Epithelial cell of proximal tubule (primary cell): ENCODE results near the gene PHF2. TPM values are rescaled to one million over a fixed set of nuclear protein-coding genes. Genes with fewer than 3 reads are reported as not detected.

Experiments used
- DNase-seq: peaks from one replicate; pipeline ENCODE4 v3.0.0-alpha.2; 2011; ENCODE audit warnings: low read depth
- H3K4me3 ChIP-seq: 2 replicates; pipeline ENCODE4 v1.5.1; 2011; ENCODE audit warnings: low read depth, mild to moderate bottlenecking, low read length
- total RNA-seq: library from RNA; depleted of rRNA; stranded (reverse); fragments of >200 nt; gene quantifications from 2 replicates; pipeline ENCODE4 v1.2.3, GENCODE V29; 2015
- TF ChIP-seq, protein P1 (sequence below): conservative IDR thresholded peaks from 2 replicates; pipeline ENCODE4 v1.5.1; 2012; ENCODE audit warnings: low read depth, mild to moderate bottlenecking, low read length

Gene PHF2
- total RNA-seq, 1 donor from 2014 or later = 11.4 TPM

DNA sequence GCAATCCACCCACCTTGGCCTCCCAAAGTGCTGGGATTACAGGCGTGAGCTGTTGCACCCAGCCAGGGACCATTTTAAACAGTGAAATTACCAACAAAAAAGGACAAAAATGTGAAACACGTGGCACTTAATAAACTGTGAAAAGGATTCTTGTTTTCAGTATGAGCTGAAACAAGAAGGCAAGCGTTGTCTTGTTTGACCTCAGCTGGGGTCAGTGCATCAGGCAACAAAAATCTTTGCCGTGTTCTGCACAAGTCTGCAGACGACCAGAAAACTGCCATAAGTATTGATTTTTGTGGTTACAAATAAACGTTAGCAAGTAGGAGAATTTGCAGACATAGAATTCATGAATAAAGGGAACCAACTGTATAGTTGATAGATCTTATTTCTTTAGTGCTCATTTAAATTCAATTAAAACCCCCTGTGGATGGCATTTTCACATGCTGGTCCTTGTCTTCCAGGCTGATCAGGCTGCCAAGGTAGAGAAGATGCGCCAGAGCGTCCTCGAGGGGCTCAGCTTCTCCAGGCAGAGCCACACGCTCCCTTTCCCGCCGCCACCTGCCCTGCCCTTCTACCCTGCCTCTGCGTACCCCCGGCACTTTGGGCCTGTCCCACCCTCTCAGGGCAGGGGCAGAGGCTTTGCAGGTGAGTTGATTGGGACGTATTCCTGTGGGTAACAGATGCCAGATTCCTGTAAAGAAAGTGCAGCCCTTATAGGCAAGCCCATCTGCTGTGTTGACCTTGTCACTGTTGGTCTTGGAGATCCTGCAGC is 18.8 kb upstream of the PHF2 start:
- TF ChIP-seq, protein P1, sequence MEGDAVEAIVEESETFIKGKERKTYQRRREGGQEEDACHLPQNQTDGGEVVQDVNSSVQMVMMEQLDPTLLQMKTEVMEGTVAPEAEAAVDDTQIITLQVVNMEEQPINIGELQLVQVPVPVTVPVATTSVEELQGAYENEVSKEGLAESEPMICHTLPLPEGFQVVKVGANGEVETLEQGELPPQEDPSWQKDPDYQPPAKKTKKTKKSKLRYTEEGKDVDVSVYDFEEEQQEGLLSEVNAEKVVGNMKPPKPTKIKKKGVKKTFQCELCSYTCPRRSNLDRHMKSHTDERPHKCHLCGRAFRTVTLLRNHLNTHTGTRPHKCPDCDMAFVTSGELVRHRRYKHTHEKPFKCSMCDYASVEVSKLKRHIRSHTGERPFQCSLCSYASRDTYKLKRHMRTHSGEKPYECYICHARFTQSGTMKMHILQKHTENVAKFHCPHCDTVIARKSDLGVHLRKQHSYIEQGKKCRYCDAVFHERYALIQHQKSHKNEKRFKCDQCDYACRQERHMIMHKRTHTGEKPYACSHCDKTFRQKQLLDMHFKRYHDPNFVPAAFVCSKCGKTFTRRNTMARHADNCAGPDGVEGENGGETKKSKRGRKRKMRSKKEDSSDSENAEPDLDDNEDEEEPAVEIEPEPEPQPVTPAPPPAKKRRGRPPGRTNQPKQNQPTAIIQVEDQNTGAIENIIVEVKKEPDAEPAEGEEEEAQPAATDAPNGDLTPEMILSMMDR = no peak
- H3K4me3 ChIP-seq = no peak overlapping the region
- no peak for DNase-seq

DNA sequence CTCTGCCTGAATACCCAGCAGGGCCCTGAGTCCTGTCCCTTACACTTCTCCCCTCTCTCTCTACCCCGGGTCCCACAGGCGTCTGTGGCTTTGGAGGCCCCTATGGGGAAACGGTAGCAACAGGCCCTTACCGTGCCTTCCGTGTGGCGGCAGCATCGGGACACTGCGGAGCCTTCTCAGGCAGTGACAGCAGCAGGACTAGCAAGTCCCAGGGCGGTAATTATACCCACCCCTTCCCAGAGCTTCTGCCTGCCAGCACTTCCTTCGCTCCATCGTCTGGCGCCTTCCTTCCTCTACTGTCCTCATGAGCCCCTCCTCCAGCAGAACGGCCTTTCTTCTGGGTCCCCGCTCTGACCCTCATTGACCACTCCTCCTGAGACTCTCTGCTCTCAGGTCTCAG is 17.9 kb upstream of the PHF2 start:
- DNase-seq = no peak
- no peak overlapping the region for H3K4me3 ChIP-seq
- TF ChIP-seq, protein P1 = no peak

DNA sequence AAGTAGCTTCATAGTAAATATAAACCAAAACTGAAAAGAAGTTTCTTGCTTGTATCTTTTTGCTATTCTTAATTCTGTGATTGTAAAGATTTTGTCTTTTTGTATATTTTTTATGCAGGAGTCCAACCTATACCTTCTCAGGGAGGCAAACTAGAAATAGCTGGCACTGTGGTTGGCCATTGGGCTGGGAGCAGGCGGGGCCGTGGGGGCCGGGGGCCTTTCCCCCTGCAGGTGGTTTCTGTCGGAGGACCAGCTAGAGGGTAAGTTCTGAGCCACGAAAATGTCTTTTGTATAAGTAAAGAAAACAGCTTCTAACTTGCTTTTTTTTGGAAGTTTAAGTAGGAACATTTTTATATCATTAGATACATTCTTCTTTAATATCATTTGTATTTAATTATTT is 15.4 kb upstream of the PHF2 start:
- H3K4me3 ChIP-seq = no peak overlapping the region
- no peak for DNase-seq
- TF ChIP-seq, protein P1 = no peak

DNA sequence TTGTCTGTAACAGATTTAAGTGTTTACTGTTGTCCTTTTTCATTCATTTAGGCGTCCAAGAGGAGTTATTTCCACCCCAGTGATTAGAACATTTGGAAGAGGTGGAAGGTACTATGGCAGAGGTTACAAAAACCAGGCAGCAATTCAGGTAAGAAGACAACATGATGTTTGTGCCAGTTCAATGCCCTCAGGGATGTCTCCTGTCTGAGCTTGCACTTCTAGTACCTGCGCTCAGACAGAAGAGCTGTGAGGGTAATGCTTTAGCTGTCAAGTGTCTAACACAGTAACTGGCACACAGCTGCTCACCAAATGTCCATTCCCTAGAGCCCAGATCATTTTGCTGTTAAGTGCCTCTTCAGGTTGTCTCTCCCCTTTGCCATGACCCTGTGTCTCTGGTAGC is 14.2 kb upstream of the PHF2 start:
- H3K4me3 ChIP-seq = no peak overlapping the region
- TF ChIP-seq, protein P1 = no peak
- DNase-seq = no peak

DNA sequence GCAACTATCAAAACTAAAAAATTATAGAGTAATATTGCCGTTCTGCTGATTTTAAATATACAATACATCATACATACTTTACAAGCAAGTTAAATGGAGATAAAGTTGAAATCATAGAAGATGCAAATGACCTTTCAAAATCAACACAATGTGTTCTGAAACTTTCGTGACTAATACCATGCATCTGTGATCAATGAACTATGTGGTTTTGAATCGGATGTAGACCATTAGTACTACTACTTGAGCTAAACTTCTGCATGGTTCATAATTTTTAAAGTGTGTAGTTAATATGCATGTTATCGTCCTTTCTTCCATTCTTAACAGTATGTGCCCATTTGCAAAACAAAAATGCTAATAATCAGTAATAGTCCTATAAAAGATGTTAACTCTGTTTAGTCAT is 11.3 kb upstream of the PHF2 start:
- H3K4me3 ChIP-seq = no peak overlapping the region
- DNase-seq = no peak
- TF ChIP-seq, protein P1 = no peak

DNA sequence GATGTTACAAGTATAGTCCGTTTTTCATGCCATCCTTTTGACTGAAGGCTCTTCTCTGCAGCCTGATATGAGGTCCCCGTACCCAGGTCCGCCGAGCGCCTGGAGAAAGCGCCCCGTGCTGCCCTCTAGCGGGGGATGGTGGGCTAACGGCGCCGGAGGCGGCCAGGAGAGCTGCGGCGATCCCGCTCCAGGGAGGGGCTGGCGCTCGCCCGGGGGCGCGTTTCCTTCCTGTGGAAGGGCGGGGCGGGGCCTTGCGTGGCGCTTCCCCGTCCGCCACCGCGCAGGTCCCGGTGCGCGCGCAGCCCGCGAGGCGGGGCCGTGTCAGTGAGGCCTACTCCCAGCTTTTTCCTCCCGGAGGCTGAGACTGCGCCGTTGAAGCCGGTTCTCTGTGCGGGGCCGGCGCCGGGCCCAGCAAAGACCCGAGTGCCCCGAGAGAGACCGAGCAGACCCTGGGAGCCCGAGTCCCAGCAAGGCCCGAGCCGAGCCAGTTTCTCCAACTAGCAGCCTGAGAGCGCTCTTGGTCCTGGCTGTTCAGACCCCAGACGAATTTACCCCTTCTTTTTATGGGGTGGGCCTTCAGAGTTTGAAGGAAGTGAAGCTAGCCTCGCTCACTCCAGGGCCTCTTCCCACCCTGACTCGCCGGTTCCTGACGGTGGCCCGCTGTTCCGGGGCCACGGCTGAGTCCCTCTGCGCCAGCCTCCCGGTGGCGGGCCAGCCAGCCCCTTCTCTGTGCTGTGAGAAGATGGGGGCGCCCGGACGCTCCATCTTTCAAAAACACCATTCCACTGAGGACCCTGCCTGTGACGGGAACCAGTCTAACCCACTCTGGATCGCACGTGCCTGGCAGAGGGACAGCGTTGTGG is 9.7 kb upstream of the PHF2 start:
- peak overlapping the region; percentile 72 for H3K4me3 ChIP-seq
- peak; percentile 35 for DNase-seq
- TF ChIP-seq, protein P1 = peak; percentile 92
